Spleen (tissue), 11 donors: ENCODE measurements around the gene UTS2R. TPM values are rescaled to one million over a fixed set of nuclear protein-coding genes. Genes with fewer than 3 reads are reported as not detected.

Source experiments
- DNase-seq: peaks from one replicate; pipeline ENCODE4 v3.0.0-alpha.2; 2020
- H3K27ac ChIP-seq, 8 donors: fragments of 200-600 bp; sonication (generic) in 7 of 8; 1 replicate in 4 of 8; 2 replicates in 4 of 8; pipeline versions ENCODE4 v1.5.0 to v1.8.0; 2016 to 2021; ENCODE audit warnings: inconsistent platforms in 4 of 8, mild to moderate bottlenecking in 4 of 8, moderate library complexity in 1 of 8
- H3K27me3 ChIP-seq, 7 donors: fragments of 200-600 bp; sonication (generic) in 6 of 7; replicated peaks in 1 of 7; 1 replicate in 4 of 7; 2 replicates in 3 of 7; pipeline versions ENCODE4 v1.5.0 to v1.8.0; 2016 to 2021; ENCODE audit warnings: inconsistent platforms in 3 of 7, mild to moderate bottlenecking in 1 of 7
- H3K36me3 ChIP-seq, 6 donors: fragments of 200-600 bp; sonication (generic) in 5 of 6; 1 replicate in 4 of 6; 2 replicates in 2 of 6; pipeline versions ENCODE4 v1.5.0 to v1.8.0; 2016 to 2021; ENCODE audit warnings: inconsistent platforms in 2 of 6
- H3K4me1 ChIP-seq, 6 donors: fragments of 200-600 bp; sonication (generic) in 5 of 6; 1 replicate in 3 of 6; 2 replicates in 3 of 6; pipeline versions ENCODE4 v1.5.0 to v1.8.0; 2016 to 2021; ENCODE audit warnings: inconsistent platforms in 3 of 6
- H3K4me3 ChIP-seq, 8 donors: fragments of 200-600 bp; sonication (generic) in 7 of 8; 1 replicate in 4 of 8; 2 replicates in 4 of 8; pipeline versions ENCODE4 v1.5.0 to v1.8.0; 2016 to 2021; ENCODE audit warnings: inconsistent platforms in 4 of 8, mild to moderate bottlenecking in 4 of 8, moderate library complexity in 2 of 8
- H3K9me3 ChIP-seq, 8 donors: fragments of 200-600 bp; sonication (generic) in 7 of 8; 1 replicate in 4 of 8; 2 replicates in 4 of 8; pipeline versions ENCODE4 v1.5.0 to v1.8.0; 2016 to 2021; ENCODE audit warnings: inconsistent platforms in 4 of 8
- CTCF ChIP-seq, 11 experiments: fragments of 200-600 bp in 7 of 11; fragments of 450-650 bp in 4 of 11; sonication (generic) in 4 of 11; IDR thresholded peaks in 8 of 11; conservative IDR thresholded peaks in 3 of 11; 1 replicate in 7 of 11; 2 replicates in 4 of 11; pipeline versions ENCODE4 v1.4.0 to v1.8.0; 2016 to 2021; ENCODE audit warnings: antibody characterized with exemption in 11 of 11, inconsistent platforms in 4 of 11, mild to moderate bottlenecking in 1 of 11
- POLR2A ChIP-seq, 3 donors: fragments of 450-650 bp; IDR thresholded peaks; one replicate each; pipeline ENCODE4 v1.5.1; 2017; ENCODE audit warnings: antibody characterized with exemption in 3 of 3, mild to moderate bottlenecking in 1 of 3
- POLR2AphosphoS5 ChIP-seq, 3 donors: sonication (generic); formaldehyde crosslinking; IDR thresholded peaks; one replicate each; pipeline ENCODE4 v1.5.1; 2017; ENCODE audit warnings: antibody characterized with exemption in 3 of 3
- WGBS, 5 donors: extraction: QIAGEN DNeasy Blood & Tissue Kit in 3 of 5; methylation state at CpG; one replicate each; pipeline versions ENCODE4 v1.1.5 to v1.1.7; 2013 to 2018; 5-methylcytosine and 5-hydroxymethylcytosine counted together
- intact Hi-C: fragments of 100-400 bp; cut with DNase I; formaldehyde crosslinking; loops from one replicate; pipeline ENCODE4 v1.15.0; 2023; ENCODE audit warnings: low total_unique reads
- polyA plus RNA-seq, 3 donors: library from polyadenylated mRNA; stranded (reverse); fragments of 200-250 nt; gene quantifications; one replicate each; pipeline ENCODE4 v1.2.1, GENCODE V29; 2013
- total RNA-seq, 7 donors: library from RNA; depleted of rRNA in 3 of 7; stranded (reverse); fragments of >200 nt in 3 of 7; fragmentation: NEBNext Ultra II Directional in 4 of 7; extraction: Animal tissue kit (Norgen Biotek cat#: 25700) in 4 of 7; gene quantifications; one replicate each; pipeline versions ENCODE4 v1.1.0 to v1.2.1, GENCODE V29; 2016 to 2021
- donor health status: healthy with polysubstance abuse.
- donor health status: DM: no; HTN: no; CAD: no; lungs with moderate emphysema.
- donor health status: DM: no; HTN: no; CAD: no.
- donor health status: Bipolar disorder and iron deficiency.
- donor health status: healthy.
- donor health status: DM: no; HTN: no; CAD: no.
- donor health status: DM: yes; HTN: yes; CAD: no.

UTS2R gene
- total and polyA plus RNA-seq, 10 donors, result 0.26 to 3.1 (median 0.60) TPM; not detected in 5

- WGBS, 5 donors, result 88 to 95% (median 92%) methylated on average over 23 to 32 of the region's 34 CpGs
- Histone ChIP-seq H3K27me3 (peaks cover 0 to 24% (median 13%) of the 10 kb centered on the region in 7 donors), H3K4me3 (no peak overlapping the region), H3K36me3 (peaks cover 0 to 42% (median 23%) of the 10 kb centered on the region in 6 donors), H3K9me3 (no peaks in the 10 kb centered on the region), H3K4me1 (peaks cover 0 to 24% (median 5%) of the 10 kb centered on the region in 6 donors), H3K27ac (no peak overlapping the region)
- no peak for DNase-seq
- no peak for TF ChIP-seq POLR2A (IDR thresholded peaks at IDR 0.05)
- no peak for TF ChIP-seq POLR2AphosphoS5 (IDR thresholded peaks at IDR 0.05)
- TF ChIP-seq CTCF (IDR thresholded peaks at IDR 0.05 in 8 of 11, conservative IDR thresholded peaks at IDR 0.05 in 3 of 11), result no peak
- intact Hi-C loops, result no loop called here
Observed at GRCh38 chr17:82390015-82390859, 18.7 kb downstream of the UTS2R start.

- no peak for TF ChIP-seq POLR2AphosphoS5 (IDR thresholded peaks at IDR 0.05)
- TF ChIP-seq CTCF (IDR thresholded peaks at IDR 0.05 in 8 of 11, conservative IDR thresholded peaks at IDR 0.05 in 3 of 11), result no peak
- no peak for TF ChIP-seq POLR2A (IDR thresholded peaks at IDR 0.05)
Observed at GRCh38 chr17:82390860-82391435, 19.4 kb downstream of the UTS2R start.

GRCh38 chr17:82391496-82392066 lies 20.0 kb downstream of the UTS2R start:
- Histone ChIP-seq H3K4me1 (peaks cover 0 to 15% (median 5%) of the 10 kb centered on the region in 6 donors), H3K27ac (no peak overlapping the region), H3K27me3 (peaks cover 0 to 11% (median 5%) of the 10 kb centered on the region in 7 donors), H3K36me3 (peaks cover 0 to 46% (median 24%) of the 10 kb centered on the region in 6 donors), H3K4me3 (no peak overlapping the region), H3K9me3 (no peaks in the 10 kb centered on the region)
- no peak for DNase-seq
- TF ChIP-seq POLR2A (IDR thresholded peaks at IDR 0.05) (no peak), CTCF (IDR thresholded peaks at IDR 0.05 in 8 of 11, conservative IDR thresholded peaks at IDR 0.05 in 3 of 11) (no peak), POLR2AphosphoS5 (IDR thresholded peaks at IDR 0.05) (no peak)
- intact Hi-C loops, result no loop called here
- 92 to 96% (median 94%) methylated on average over 11 to 23 of the region's 23 CpGs for WGBS, 5 donors

More at GRCh38 chr17:82390860-82391435, 19.4 kb downstream of the UTS2R start:
- Histone ChIP-seq H3K36me3 (peaks cover 0 to 46% (median 24%) of the 10 kb centered on the region in 6 donors), H3K4me3 (no peak overlapping the region), H3K4me1 (peaks cover 0 to 18% (median 5%) of the 10 kb centered on the region in 6 donors), H3K27me3 (peaks cover 0 to 17% (median 7%) of the 10 kb centered on the region in 7 donors), H3K9me3 (no peaks in the 10 kb centered on the region), H3K27ac (no peak overlapping the region)
- 91 to 98% (median 93%) methylated on average over 8 to 13 of the region's 13 CpGs for WGBS, 5 donors
- DNase-seq, result no peak
- intact Hi-C loops, result no loop called here
